GM23338 (cell line): ENCODE results near the gene NEDD4.
"Not testable (repeated sequence)": the region's sequence is repeated elsewhere in the genome, so short reads cannot be mapped to it uniquely, and the experiment has no call there.

ENCODE experiments used
- CREB1 ChIP-seq: fragments of 250-450 bp; sonication (Bioruptor Pico); IDR thresholded peaks from 2 replicates; pipeline ENCODE4 v1.5.0; 2020; ENCODE audit warnings: low read depth, mild to moderate bottlenecking, moderate library complexity
- ETS1 ChIP-seq: IDR thresholded peaks from 2 replicates; pipeline ENCODE4 v1.6.1; 2016; ENCODE audit warnings: antibody characterized with exemption
- EZH2 ChIP-seq: fragments of 200-600 bp; sonication (generic); IDR thresholded peaks from one replicate; pipeline ENCODE4 v1.8.0; 2017; ENCODE audit warnings: antibody characterized with exemption, mild to moderate bottlenecking, low read depth; ENCODE audit not compliant: unreplicated experiment
- EZH2phosphoT487 ChIP-seq: fragments of 200-600 bp; sonication (generic); IDR thresholded peaks from one replicate; pipeline ENCODE4 v1.8.1; 2018; ENCODE audit warnings: antibody characterized with exemption; ENCODE audit not compliant: unreplicated experiment
- JUNB ChIP-seq: IDR thresholded peaks from one replicate; pipeline ENCODE4 v1.6.1; 2016; ENCODE audit warnings: antibody characterized with exemption; ENCODE audit not compliant: unreplicated experiment
- NANOG ChIP-seq: IDR thresholded peaks from 2 replicates; pipeline ENCODE4 v1.6.1; 2016; ENCODE audit warnings: antibody characterized with exemption, borderline replicate concordance
- POLR2AphosphoS5 ChIP-seq: IDR thresholded peaks from 2 replicates; pipeline ENCODE4 v1.6.1; 2016; ENCODE audit warnings: antibody characterized with exemption, low read depth
- REST ChIP-seq: IDR thresholded peaks from one replicate; pipeline ENCODE4 v1.6.1; 2018; ENCODE audit warnings: antibody characterized with exemption; ENCODE audit not compliant: unreplicated experiment
- ZNF114 ChIP-seq: fragments of 250-450 bp; sonication (Bioruptor Pico); IDR thresholded peaks from 2 replicates; pipeline ENCODE4 v1.5.0; 2020; ENCODE audit warnings: mild to moderate bottlenecking, moderate library complexity
- ZNF331 ChIP-seq: fragments of 250-450 bp; sonication (Bioruptor Pico); IDR thresholded peaks from 2 replicates; pipeline ENCODE4 v1.5.0; 2020; ENCODE audit warnings: low read depth, mild to moderate bottlenecking, moderate library complexity
- ZNF462 ChIP-seq: fragments of 250-450 bp; sonication (Bioruptor Pico); IDR thresholded peaks from 2 replicates; pipeline ENCODE4 v1.5.0; 2020; ENCODE audit warnings: mild to moderate bottlenecking, moderate library complexity
- TF ChIP-seq, protein P1 (sequence below), 2 experiments: fragments of 200-600 bp in 1 of 2; sonication (generic) in 1 of 2; conservative IDR thresholded peaks; 2 replicates each; pipeline versions ENCODE4 v1.5.1 to v1.6.1; 2016 to 2017; ENCODE audit warnings: antibody characterized with exemption in 2 of 2, low read depth in 2 of 2, mild to moderate bottlenecking in 2 of 2, moderate library complexity in 1 of 2

DNA sequence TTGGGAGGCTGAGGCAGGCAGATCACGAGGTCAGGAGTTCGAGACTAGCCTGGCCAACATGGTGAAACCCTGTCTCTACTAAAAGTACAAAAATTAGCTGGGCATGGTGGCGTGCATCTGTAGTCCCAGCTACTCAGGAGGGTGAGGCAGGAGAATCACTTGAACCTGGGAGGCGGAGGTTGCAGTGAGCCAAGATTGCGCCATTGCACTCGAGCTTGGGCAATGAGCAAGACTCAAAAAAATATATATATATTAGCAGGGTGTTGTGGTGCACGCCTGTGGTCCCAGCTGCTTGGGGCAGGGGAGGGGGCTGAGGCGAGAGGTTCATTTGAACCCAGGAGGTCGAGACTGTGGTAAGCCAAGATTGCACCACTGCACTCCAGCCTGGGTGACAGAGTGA, 207.8 kb downstream of the NEDD4 start:
- TF ChIP-seq POLR2AphosphoS5; CREB1 (CRISPR knock-in tag); REST; EZH2; JUNB; EZH2phosphoT487; ETS1; ZNF331 (CRISPR knock-in tag); NANOG; ZNF114 (CRISPR knock-in tag); ZNF462 (CRISPR knock-in tag): not testable (repeated sequence)
- TF ChIP-seq, protein P1, sequence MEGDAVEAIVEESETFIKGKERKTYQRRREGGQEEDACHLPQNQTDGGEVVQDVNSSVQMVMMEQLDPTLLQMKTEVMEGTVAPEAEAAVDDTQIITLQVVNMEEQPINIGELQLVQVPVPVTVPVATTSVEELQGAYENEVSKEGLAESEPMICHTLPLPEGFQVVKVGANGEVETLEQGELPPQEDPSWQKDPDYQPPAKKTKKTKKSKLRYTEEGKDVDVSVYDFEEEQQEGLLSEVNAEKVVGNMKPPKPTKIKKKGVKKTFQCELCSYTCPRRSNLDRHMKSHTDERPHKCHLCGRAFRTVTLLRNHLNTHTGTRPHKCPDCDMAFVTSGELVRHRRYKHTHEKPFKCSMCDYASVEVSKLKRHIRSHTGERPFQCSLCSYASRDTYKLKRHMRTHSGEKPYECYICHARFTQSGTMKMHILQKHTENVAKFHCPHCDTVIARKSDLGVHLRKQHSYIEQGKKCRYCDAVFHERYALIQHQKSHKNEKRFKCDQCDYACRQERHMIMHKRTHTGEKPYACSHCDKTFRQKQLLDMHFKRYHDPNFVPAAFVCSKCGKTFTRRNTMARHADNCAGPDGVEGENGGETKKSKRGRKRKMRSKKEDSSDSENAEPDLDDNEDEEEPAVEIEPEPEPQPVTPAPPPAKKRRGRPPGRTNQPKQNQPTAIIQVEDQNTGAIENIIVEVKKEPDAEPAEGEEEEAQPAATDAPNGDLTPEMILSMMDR (conservative IDR thresholded peaks at IDR 0.05; ENCODE audit: low read depth in 2 of 2): not testable (repeated sequence)
